A549 (cell line): ENCODE results near the gene ROPN1B. TPM values are rescaled to one million over a fixed set of nuclear protein-coding genes. Genes with fewer than 3 reads are reported as not detected.
A peak's percentile ranks its signal among the peaks of the same experiment; 100 is the strongest.
"Not testable (repeated sequence)": the region's sequence is repeated elsewhere in the genome, so short reads cannot be mapped to it uniquely, and the experiment has no call there.

ENCODE experiments used
- ATAC-seq, 2 experiments: fragments of 200-7000 bp in 1 of 2; fragments of >200 bp in 1 of 2; cut with Nextera tagmentation in 1 of 2; cut with Tn5 transposase in 1 of 2; 3 replicates each; pipeline versions ENCODE4 v1.8.0 to v1.9.1; 2018 to 2020; ENCODE audit warnings: mild to moderate bottlenecking in 1 of 2, moderate library complexity in 1 of 2
- CTCF ChIA-PET: fragments of 300-600 bp; sonication (Branson Sonifier 250); formaldehyde crosslinking; extraction: SDS; loops from one replicate; lab custom pipeline; 2021; ENCODE audit warnings: antibody characterized with exemption, inconsistent platforms; lab: Yijun Ruan, JAX
- POLR2A ChIA-PET: fragments of 350-600 bp; formaldehyde crosslinking; extraction: SDS; loops from one replicate; lab custom pipeline; 2021; ENCODE audit warnings: antibody characterized with exemption, inconsistent platforms; lab: Yijun Ruan, JAX
- DNase-seq, 2 experiments: peaks; one replicate each; pipeline versions ENCODE4 v3.0.0 to v3.0.0-alpha.2; 2011 to 2016; ENCODE audit warnings: low read depth in 1 of 2, low spot score in 1 of 2
- FAIRE-seq: peaks from 2 replicates; lab custom pipeline; 2011; peaks lifted over from hg19 to GRCh38; lab: Jason Lieb, UNC
- H3K27ac ChIP-seq, 2 experiments: fragments of >200 bp; sonication (Bioruptor Twin); formaldehyde crosslinking; 3 replicates each; pipeline ENCODE4 v1.5.1; 2016 to 2017
- H3K4me1 ChIP-seq: fragments of >200 bp; sonication (Bioruptor Twin); formaldehyde crosslinking; 3 replicates; pipeline ENCODE4 v1.6.1; 2016
- H3K4me2 ChIP-seq: fragments of >200 bp; sonication (Bioruptor Twin); formaldehyde crosslinking; 3 replicates; pipeline ENCODE4 v1.6.1; 2016
- H3K4me3 ChIP-seq: fragments of >200 bp; sonication (Bioruptor Twin); formaldehyde crosslinking; 3 replicates; pipeline ENCODE4 v1.5.1; 2016
- H3K9me3 ChIP-seq: fragments of >200 bp; sonication (Bioruptor Twin); formaldehyde crosslinking; 3 replicates; pipeline ENCODE4 v1.6.1; 2016
- WGBS: methylation state at CpG from one replicate; pipeline ENCODE4 v1.1.6; 2017; ENCODE audit errors: missing lambda C conversion rate; 5-methylcytosine and 5-hydroxymethylcytosine counted together
- polyA plus RNA-seq, 4 experiments: library from polyadenylated mRNA; depleted of rRNA in 3 of 4; stranded (reverse); fragments of >200 nt; fragmentation: RNase III in 1 of 4; extraction: RNeasy Plus Mini Kit Qiagen cat#74134 plus additional on column Dnase treatment in 1 of 4; gene quantifications; 2 replicates in 3 of 4; 3 replicates in 1 of 4; pipeline ENCODE4 v1.2.3, GENCODE V29; 2011 to 2017

Gene ROPN1B
- polyA plus RNA-seq, 2 of the 4 experiments (the other 2 are of a cell fraction), result not detected

GRCh38 chr3:125929765-125930164, 39.2 kb upstream of the ROPN1B start:
- H3K4me3 ChIP-seq, H3K9me3 ChIP-seq, H3K4me2 ChIP-seq, FAIRE-seq, DNase-seq, POLR2A ChIA-PET, H3K27ac ChIP-seq, ATAC-seq, CTCF ChIA-PET, H3K4me1 ChIP-seq: not testable (repeated sequence)
- 77% methylated on average over 5 of the region's 5 CpGs for WGBS

- ATAC-seq, CTCF ChIA-PET, H3K9me3 ChIP-seq, H3K4me2 ChIP-seq, POLR2A ChIA-PET, H3K27ac ChIP-seq, FAIRE-seq, DNase-seq, H3K4me3 ChIP-seq, H3K4me1 ChIP-seq: not testable (repeated sequence)
- WGBS, result 92% methylated on average over 3 of the region's 14 CpGs
Measured at GRCh38 chr3:125931355-125931880, 37.6 kb upstream of the ROPN1B start.

DNA sequence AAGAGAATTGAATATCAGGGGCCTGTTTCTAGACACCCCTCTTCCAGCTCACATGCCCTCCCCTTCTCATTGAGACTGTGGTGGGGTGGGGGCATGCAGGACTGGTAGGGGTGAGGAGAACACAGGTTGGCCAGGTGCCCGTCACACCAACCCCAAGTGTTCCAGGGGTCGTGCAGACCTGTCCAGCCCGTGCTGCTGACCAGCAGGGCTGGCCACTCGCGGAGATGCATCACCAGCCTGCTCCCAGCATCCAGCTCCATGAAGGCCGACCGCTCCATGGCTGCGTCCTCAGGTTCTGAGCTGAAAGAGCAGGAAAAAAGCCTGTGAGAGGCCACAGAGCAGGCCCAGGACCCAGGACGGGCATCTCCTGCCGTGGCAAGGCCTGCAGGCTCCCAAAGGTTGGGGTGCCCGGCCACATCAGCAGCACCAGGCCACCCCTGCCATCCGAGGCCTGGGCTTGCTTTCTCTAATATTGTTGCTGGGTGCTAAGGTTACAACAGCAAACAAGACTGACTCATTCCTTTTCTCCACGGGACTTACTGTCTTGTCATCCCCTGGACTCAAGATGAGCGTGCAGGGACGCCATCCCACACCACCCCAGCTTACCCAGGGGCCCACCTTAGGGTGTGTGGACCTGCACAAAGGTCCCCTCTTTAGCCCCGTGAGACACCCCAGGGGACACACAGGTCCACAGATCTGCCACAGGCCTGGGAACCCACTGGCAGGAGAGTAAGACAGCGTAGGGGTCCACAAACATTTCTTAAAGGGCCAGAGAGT, 35.4 kb upstream of the ROPN1B start:
- CTCF ChIA-PET, H3K27ac ChIP-seq, H3K4me2 ChIP-seq, H3K4me3 ChIP-seq, POLR2A ChIA-PET, H3K4me1 ChIP-seq, H3K9me3 ChIP-seq, ATAC-seq, FAIRE-seq: not testable (repeated sequence)
- 74% methylated on average over 5 of the region's 17 CpGs for WGBS
- peak in 1 of 2 experiments; percentile 14 for DNase-seq

- not testable (repeated sequence) for H3K4me2 ChIP-seq
- WGBS, result 74% methylated on average over 10 of the region's 10 CpGs
Measured at GRCh38 chr3:125935252-125935874, 33.6 kb upstream of the ROPN1B start.

DNA sequence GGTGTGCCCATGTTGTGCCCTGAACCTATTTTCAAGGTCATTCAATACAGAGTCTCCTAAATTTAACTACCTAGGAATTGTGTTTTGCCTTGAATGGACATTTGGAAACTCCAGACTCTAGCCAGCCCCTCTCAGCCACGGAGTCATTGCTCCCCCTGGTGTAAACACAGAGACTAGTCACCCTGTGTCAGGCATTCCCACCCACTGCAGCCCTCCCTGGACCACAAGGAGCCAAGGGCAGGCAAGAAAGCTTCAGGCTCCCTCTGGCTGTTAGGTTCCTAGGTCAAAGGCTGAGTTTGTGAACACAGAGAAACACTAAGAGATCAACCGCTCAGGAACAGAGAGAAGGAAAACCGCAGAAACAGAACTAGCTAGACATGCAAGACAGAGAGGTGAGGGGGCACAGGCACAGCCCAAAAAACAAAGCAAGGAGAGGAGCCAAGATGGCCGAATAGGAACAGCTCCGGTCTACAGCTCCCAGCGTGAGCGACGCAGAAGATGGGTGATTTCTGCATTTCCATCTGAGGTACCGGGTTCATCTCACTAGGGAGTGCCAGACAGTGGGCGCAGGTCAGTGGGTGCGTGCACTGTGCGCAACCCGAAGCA, 32.7 kb upstream of the ROPN1B start:
- H3K9me3 ChIP-seq, CTCF ChIA-PET, FAIRE-seq, H3K4me2 ChIP-seq, H3K4me3 ChIP-seq, H3K4me1 ChIP-seq, POLR2A ChIA-PET, H3K27ac ChIP-seq: not testable (repeated sequence)
- ATAC-seq (peak; percentile 81 to 90), DNase-seq (peak in 1 of 2 experiments; percentile 10)
- WGBS, result 33% methylated on average over 7 of the region's 13 CpGs

More at GRCh38 chr3:125935252-125935874, 33.6 kb upstream of the ROPN1B start:
- DNase-seq, ATAC-seq, H3K9me3 ChIP-seq, H3K4me1 ChIP-seq, CTCF ChIA-PET, FAIRE-seq, H3K27ac ChIP-seq, H3K4me3 ChIP-seq, POLR2A ChIA-PET: not testable (repeated sequence)

DNA sequence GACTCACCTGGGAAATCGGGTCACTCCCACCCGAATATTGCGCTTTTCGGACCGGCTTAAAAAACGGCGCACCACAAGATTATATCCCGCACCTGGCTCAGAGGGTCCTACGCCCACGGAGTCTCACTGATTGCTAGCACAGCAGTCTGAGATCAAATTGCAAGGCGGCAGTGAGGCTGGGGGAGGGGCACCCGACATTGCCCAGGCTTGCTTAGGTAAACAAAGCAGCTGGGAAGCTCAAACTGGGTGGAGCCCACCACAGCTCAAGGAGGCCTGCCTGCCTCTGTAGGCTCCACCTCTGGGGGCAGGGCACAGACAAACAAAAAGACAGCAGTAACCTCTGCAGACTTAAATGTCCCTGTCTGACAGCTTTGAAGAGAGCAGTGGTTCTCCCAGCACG, 32.1 kb upstream of the ROPN1B start:
- H3K9me3 ChIP-seq, ATAC-seq, H3K4me3 ChIP-seq, H3K4me2 ChIP-seq, H3K27ac ChIP-seq, DNase-seq, POLR2A ChIA-PET, H3K4me1 ChIP-seq, CTCF ChIA-PET, FAIRE-seq: not testable (repeated sequence)
- WGBS, result no CpG with 5 or more reads among the region's 13 CpGs

DNA sequence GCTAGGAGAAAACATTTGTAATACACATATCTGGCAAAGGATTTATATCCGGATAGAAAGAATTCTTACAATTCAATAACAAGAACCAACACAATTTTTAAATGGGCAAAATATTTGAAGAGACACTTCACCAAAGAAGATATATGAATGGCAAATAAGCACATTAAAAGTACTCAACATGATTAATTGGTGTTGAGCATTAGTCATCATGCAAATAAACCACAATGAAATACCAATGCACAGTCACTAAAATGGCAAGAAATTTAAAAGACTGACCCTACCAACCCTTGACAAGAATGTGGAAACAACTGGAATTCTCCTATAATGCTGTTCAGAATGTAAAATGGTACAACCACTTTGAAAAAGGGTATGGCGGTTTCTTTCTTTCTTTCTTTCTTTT, 21.2 kb upstream of the ROPN1B start:
- POLR2A ChIA-PET, FAIRE-seq, DNase-seq, H3K9me3 ChIP-seq, ATAC-seq, H3K4me1 ChIP-seq, H3K27ac ChIP-seq, H3K4me3 ChIP-seq, H3K4me2 ChIP-seq: not testable (repeated sequence)
- WGBS, result 49% methylated on average over 2 of the region's 2 CpGs
- CTCF ChIA-PET, result interaction anchor here (0.7 kb wide), 1 partner anchor 1791 kb away, joined by 3 read pairs; no protein-coding TSS in a partner anchor

DNA sequence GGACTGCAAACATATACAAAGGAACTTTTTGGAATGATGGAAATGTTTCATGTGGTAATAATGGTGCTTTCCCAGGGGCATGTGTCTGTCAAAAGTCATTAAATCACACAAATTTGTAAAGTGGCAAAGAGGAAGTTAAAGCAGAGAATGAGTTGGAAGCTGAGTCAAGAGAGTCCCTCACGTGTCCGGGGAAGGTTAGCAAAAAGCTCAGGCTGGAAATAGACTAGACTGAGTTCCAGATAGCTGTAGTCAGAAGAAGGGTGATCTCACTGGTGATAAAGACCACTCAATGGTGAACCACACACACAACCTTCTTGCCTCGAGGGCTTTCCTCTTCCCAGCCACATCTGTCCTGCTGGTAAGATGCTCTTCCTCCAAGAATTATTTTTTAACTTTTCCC, 20.1 kb upstream of the ROPN1B start:
- ATAC-seq, H3K4me3 ChIP-seq, FAIRE-seq, H3K4me1 ChIP-seq, H3K9me3 ChIP-seq, CTCF ChIA-PET, H3K4me2 ChIP-seq, POLR2A ChIA-PET, DNase-seq, H3K27ac ChIP-seq: not testable (repeated sequence)
- WGBS, result 0% methylated on average over 3 of the region's 3 CpGs

DNA sequence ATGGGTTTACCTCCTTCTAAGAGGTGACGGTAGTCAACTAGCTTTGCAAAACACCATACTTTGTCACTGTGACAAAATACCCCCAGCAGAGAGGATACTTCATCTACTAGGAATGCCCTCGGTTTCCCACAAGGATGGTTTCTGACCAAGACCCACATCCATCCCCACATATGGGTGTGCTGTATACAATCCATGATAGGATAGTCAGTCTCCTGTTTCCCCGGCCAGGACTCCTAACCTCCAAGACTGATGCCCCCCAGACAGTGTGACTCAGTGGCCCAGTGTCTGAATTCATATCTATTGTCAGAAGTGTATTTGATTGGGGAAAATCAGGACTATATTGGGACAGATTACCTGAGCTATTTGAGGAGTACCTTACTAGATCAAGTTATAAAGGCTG, 17.8 kb upstream of the ROPN1B start:
- FAIRE-seq, H3K9me3 ChIP-seq, ATAC-seq, H3K4me1 ChIP-seq, H3K27ac ChIP-seq, DNase-seq, H3K4me2 ChIP-seq, POLR2A ChIA-PET, H3K4me3 ChIP-seq, CTCF ChIA-PET: not testable (repeated sequence)
- WGBS, result 32% methylated on average over 3 of the region's 3 CpGs

GRCh38 chr3:125957020-125957419, 12.0 kb upstream of the ROPN1B start:
- no CpG with 5 or more reads among the region's 4 CpGs for WGBS
- ATAC-seq, H3K4me2 ChIP-seq, H3K9me3 ChIP-seq, H3K27ac ChIP-seq, DNase-seq, CTCF ChIA-PET, H3K4me1 ChIP-seq, H3K4me3 ChIP-seq, POLR2A ChIA-PET, FAIRE-seq: not testable (repeated sequence)
